Activated CD8-positive, alpha-beta T cell treated with anti-CD3 and anti-CD28 coated beads for 36 hours (primary cell): ENCODE measurements around the gene ACBD6. TPM values are rescaled to one million over a fixed set of nuclear protein-coding genes. Genes with fewer than 3 reads are reported as not detected.
"Not testable (repeated sequence)": the region's sequence is repeated elsewhere in the genome, so short reads cannot be mapped to it uniquely, and the experiment has no call there.

Experiments
- ATAC-seq: fragments of 200-7000 bp; cut with Tn5 transposase; one replicate; pipeline ENCODE4 v1.10.0; 2021; ENCODE audit warnings: mild to moderate bottlenecking, moderate library complexity
- CTCF ChIA-PET: fragments of 350-600 bp; sonication (Branson Sonifier 250); formaldehyde crosslinking; loops from one replicate; lab custom pipeline; 2021; ENCODE audit warnings: antibody characterized with exemption; lab: Charles Lee
- POLR2A ChIA-PET: fragments of 350-600 bp; sonication (Branson Sonifier 250); formaldehyde crosslinking; loops from one replicate; lab custom pipeline; 2021; ENCODE audit warnings: antibody characterized with exemption; lab: Charles Lee
- DNase-seq: peaks from one replicate; pipeline ENCODE4 v3.0.0-alpha.2; 2020
- H3K27ac Mint-ChIP-seq: one replicate; pipeline ENCODE4 v1.8.0; 2021; ENCODE audit warnings: mild to moderate bottlenecking, mixed read lengths
- H3K27me3 Mint-ChIP-seq: one replicate; pipeline ENCODE4 v1.8.0; 2021; ENCODE audit warnings: mixed read lengths
- H3K36me3 Mint-ChIP-seq: one replicate; pipeline ENCODE4 v1.8.0; 2021; ENCODE audit warnings: low read depth, mixed read lengths
- H3K4me1 Mint-ChIP-seq: one replicate; pipeline ENCODE4 v1.8.0; 2021; ENCODE audit warnings: low read depth, mixed read lengths
- H3K4me3 Mint-ChIP-seq: one replicate; pipeline ENCODE4 v1.8.0; 2021; ENCODE audit warnings: mild to moderate bottlenecking, moderate library complexity, mixed read lengths
- H3K9me3 Mint-ChIP-seq: one replicate; pipeline ENCODE4 v1.8.0; 2021; ENCODE audit warnings: mixed read lengths
- CTCF ChIP-seq: fragments of 200-600 bp; IDR thresholded peaks from one replicate; pipeline ENCODE4 v1.8.0; 2022; ENCODE audit warnings: antibody characterized with exemption, mild to moderate bottlenecking
- intact Hi-C: fragments of 100-400 bp; cut with micrococcal nuclease; formaldehyde crosslinking; loops from one replicate; pipeline ENCODE4 v1.10.0; 2022
- total RNA-seq, 2 experiments: library from RNA; stranded (reverse); gene quantifications; one replicate each; pipeline ENCODE4 v1.2.3, GENCODE V29; 2021

ACBD6 gene
- total RNA-seq = 10 to 100 TPM; 41.3 to 45.0 TPM

- DNase-seq (peak; percentile 92), ATAC-seq (peak; percentile 94)
- Mint-ChIP-seq H3K4me1 (peaks cover 24% of the 10 kb centered on the region), H3K9me3 (no peaks in the 10 kb centered on the region), H3K27me3 (no peaks in the 10 kb centered on the region), H3K27ac (peak within 1 kb of the TSS; percentile 97), H3K36me3 (peaks cover 21% of the 10 kb centered on the region), H3K4me3 (peak within 1 kb of the TSS; percentile 96)
- no peak for TF ChIP-seq CTCF
- intact Hi-C loops = no loop called here
- ChIA-PET CTCF (interaction anchor here (0.7 to 6.9 kb wide), 8 partner anchors 10 to 324 kb away, joined by 3 to 78 read pairs (median 6); no protein-coding TSS in a partner anchor), POLR2A (interaction anchor here (0.7 to 2.1 kb wide), 13 partner anchors 10 to 519 kb away, joined by 3 to 13 read pairs (median 3); no protein-coding TSS in a partner anchor)
Measured at GRCh38 chr1:180502361-180503279, at the start of gene ACBD6. Gene ACBD6, minus strand, starts transcription at chr1:180502577. Its CDS starts 311 bp downstream, at chr1:180502266.

GRCh38 chr1:180551997-180552396, 49.6 kb upstream of the ACBD6 start:
- POLR2A ChIA-PET = interaction anchor here (0.6 kb wide), 1 partner anchor 123 kb away, joined by 3 read pairs; no protein-coding TSS in a partner anchor
- DNase-seq (no peak), ATAC-seq (no peak)
- CTCF ChIA-PET = interaction anchor here (1.4 kb wide), 1 partner anchor 9 kb away, joined by 3 read pairs; no protein-coding TSS in a partner anchor
- no peak overlapping the region for H3K27ac Mint-ChIP-seq
- no peak overlapping the region for H3K4me3 Mint-ChIP-seq
- no peak for TF ChIP-seq CTCF
- intact Hi-C loops = no loop called here
- no peaks in the 10 kb centered on the region for H3K4me1 Mint-ChIP-seq
- H3K36me3 Mint-ChIP-seq = no peaks in the 10 kb centered on the region
- no peaks in the 10 kb centered on the region for H3K9me3 Mint-ChIP-seq
- H3K27me3 Mint-ChIP-seq = no peaks in the 10 kb centered on the region

GRCh38 chr1:180550241-180550640, 47.9 kb upstream of the ACBD6 start:
- no peaks in the 10 kb centered on the region for H3K4me1 Mint-ChIP-seq
- no peak overlapping the region for H3K4me3 Mint-ChIP-seq
- ATAC-seq (no peak), DNase-seq (no peak)
- CTCF ChIA-PET = interaction anchor here (1.2 to 1.4 kb wide), 2 partner anchors 35 to 312 kb away, joined by 4 to 5 read pairs; no protein-coding TSS in a partner anchor
- no peak for TF ChIP-seq CTCF
- no peak overlapping the region for H3K27ac Mint-ChIP-seq
- H3K9me3 Mint-ChIP-seq = no peaks in the 10 kb centered on the region
- no peaks in the 10 kb centered on the region for H3K27me3 Mint-ChIP-seq
- H3K36me3 Mint-ChIP-seq = no peaks in the 10 kb centered on the region
- intact Hi-C loops = no loop called here
- POLR2A ChIA-PET = no interaction called here

GRCh38 chr1:180549770-180550169, 47.4 kb upstream of the ACBD6 start:
- H3K36me3 Mint-ChIP-seq, ATAC-seq, POLR2A ChIA-PET: not testable (repeated sequence)

GRCh38 chr1:180548686-180549317, 46.4 kb upstream of the ACBD6 start:
- intact Hi-C loops = no loop called here
- no peaks in the 10 kb centered on the region for H3K27me3 Mint-ChIP-seq
- H3K27ac Mint-ChIP-seq = no peak overlapping the region
- H3K36me3 Mint-ChIP-seq = no peaks in the 10 kb centered on the region
- ChIA-PET POLR2A (no interaction called here), CTCF (interaction anchor here (0.9 to 1.4 kb wide), 2 partner anchors 10 to 37 kb away, joined by 3 read pairs; no protein-coding TSS in a partner anchor)
- H3K4me1 Mint-ChIP-seq = no peaks in the 10 kb centered on the region
- TF ChIP-seq CTCF = no peak
- H3K9me3 Mint-ChIP-seq = no peaks in the 10 kb centered on the region
- H3K4me3 Mint-ChIP-seq = no peak overlapping the region
- DNase-seq = no peak
- ATAC-seq = no peak

More at GRCh38 chr1:180549770-180550169, 47.4 kb upstream of the ACBD6 start:
- H3K4me3 Mint-ChIP-seq, H3K9me3 Mint-ChIP-seq, DNase-seq, H3K27ac Mint-ChIP-seq, H3K4me1 Mint-ChIP-seq, H3K27me3 Mint-ChIP-seq, intact Hi-C loops: not testable (repeated sequence)
- CTCF ChIA-PET = interaction anchor here (1.2 kb wide), 1 partner anchor 35 kb away, joined by 4 read pairs; no protein-coding TSS in a partner anchor
